ENCODE results near the gene NT5C1B. TPM values are rescaled to one million over a fixed set of nuclear protein-coding genes. Genes with fewer than 3 reads are reported as not detected.

The NT5C1B gene
- total RNA-seq, 1 donor from 2014 or later: not detected

- Mint-ChIP-seq H3K9me3 (ENCODE audit: unreplicated experiment) (no peaks in the 10 kb centered on the region), H3K36me3 (ENCODE audit: unreplicated experiment) (no peaks in the 10 kb centered on the region), H3K4me3 (ENCODE audit: unreplicated experiment) (no peak overlapping the region), H3K27ac (ENCODE audit: unreplicated experiment) (peak overlapping the region; percentile 88), H3K4me1 (ENCODE audit: unreplicated experiment) (peaks cover 59% of the 10 kb centered on the region), H3K27me3 (ENCODE audit: unreplicated experiment) (no peaks in the 10 kb centered on the region)
- DNase-seq (ENCODE audit: extremely low spot score, unreplicated experiment): no peak
- no peak for TF ChIP-seq CTCF (IDR thresholded peaks at IDR 0.05)
Observed at GRCh38 chr2:18516112-18516511, 73.3 kb downstream of the NT5C1B start.

GRCh38 chr2:18514526-18515461 lies 74.6 kb downstream of the NT5C1B start:
- Mint-ChIP-seq H3K27me3 (ENCODE audit: unreplicated experiment) (no peaks in the 10 kb centered on the region), H3K27ac (ENCODE audit: unreplicated experiment) (peak overlapping the region; percentile 88)
- no peak for DNase-seq (ENCODE audit: extremely low spot score, unreplicated experiment)

More at GRCh38 chr2:18514526-18515461, 74.6 kb downstream of the NT5C1B start:
- Mint-ChIP-seq H3K4me3 (ENCODE audit: unreplicated experiment) (no peak overlapping the region), H3K4me1 (ENCODE audit: unreplicated experiment) (peaks cover 53% of the 10 kb centered on the region), H3K9me3 (ENCODE audit: unreplicated experiment) (no peaks in the 10 kb centered on the region), H3K36me3 (ENCODE audit: unreplicated experiment) (no peaks in the 10 kb centered on the region)
- no peak for TF ChIP-seq CTCF (IDR thresholded peaks at IDR 0.05)

Other genes with a start within 250 kb of the NT5C1B start
- 19.0 and 21.3 TPM in 2 replicates for gene RDH14, start 28.9 kb downstream of the NT5C1B start, total RNA-seq